ENCODE measurements around the gene GNA14.

GNA14 gene

DNA sequence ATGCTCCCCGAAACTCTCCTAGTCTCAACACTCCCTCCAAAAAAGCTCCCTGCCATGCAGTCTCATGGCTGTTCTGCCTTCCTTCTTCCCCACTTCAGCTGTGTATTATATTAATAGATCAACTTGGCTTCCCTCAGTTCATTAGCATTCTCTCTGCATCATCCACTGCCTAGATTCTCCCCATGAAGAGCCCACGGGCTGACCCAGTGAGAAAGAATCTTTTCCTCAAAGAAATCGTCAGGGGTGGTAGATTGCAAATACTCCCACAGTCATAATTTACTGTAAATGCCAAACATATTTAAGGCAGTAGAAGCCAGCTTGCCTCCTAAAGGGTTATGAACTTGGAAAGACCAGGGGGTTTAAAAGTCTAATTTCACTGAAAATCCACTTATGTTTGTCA is 33.5 kb downstream of the GNA14 start:
- Histone ChIP-seq H2AK5ac (ENCODE audit: low read length) (no peak overlapping the region), H3K9me3 (ENCODE audit: insufficient read depth, low read depth, low read length) (no peaks in the 10 kb centered on the region), H3K36me3 (ENCODE audit: control insufficient read depth in 1 of 2, insufficient read depth in 2 of 2, low read length in 2 of 2) (no peaks in the 10 kb centered on the region), H3K23ac (ENCODE audit: low read length) (no peak overlapping the region), H3K4me3 (ENCODE audit: low read depth, low read length) (no peak overlapping the region), H3K14ac (ENCODE audit: low read length) (no peak overlapping the region), H4K91ac (ENCODE audit: low read depth, low read length) (no peak overlapping the region), H3K27me3 (ENCODE audit: insufficient read depth, low read length) (no peaks in the 10 kb centered on the region), H4K8ac (ENCODE audit: low read depth, low read length) (no peak overlapping the region), H3K79me2 (ENCODE audit: control insufficient read depth, insufficient read depth, low read length, poor library complexity) (no peaks in the 10 kb centered on the region), H3K27ac (ENCODE audit: low read depth, low read length) (no peak overlapping the region), H4K12ac (ENCODE audit: low read depth, low read length) (no peak overlapping the region), H3K9ac (ENCODE audit: low read length) (no peak overlapping the region), H2BK120ac (ENCODE audit: insufficient read depth, low read length, poor library complexity) (no peak overlapping the region), H3K18ac (ENCODE audit: low read length) (no peak overlapping the region), H3K79me1 (ENCODE audit: low read length) (no peaks in the 10 kb centered on the region), H2BK12ac (ENCODE audit: low read length) (no peak overlapping the region), H2BK5ac (ENCODE audit: low read depth, low read length, poor library complexity) (no peak overlapping the region), H3K4me2 (ENCODE audit: low read length) (no peak overlapping the region), H3K4me1 (ENCODE audit: control insufficient read depth in 1 of 2, insufficient read depth in 2 of 2, low read length in 2 of 2) (no peaks in the 10 kb centered on the region), H3K4ac (ENCODE audit: low read depth, low read length) (no peak overlapping the region), H2AFZ (ENCODE audit: insufficient read depth, low read length, poor library complexity) (no peak overlapping the region)
- DNase-seq: no peak
- WGBS (ENCODE audit: extremely low coverage, insufficient coverage, insufficient read length): no CpG with 5 or more reads among the region's 3 CpGs

DNA sequence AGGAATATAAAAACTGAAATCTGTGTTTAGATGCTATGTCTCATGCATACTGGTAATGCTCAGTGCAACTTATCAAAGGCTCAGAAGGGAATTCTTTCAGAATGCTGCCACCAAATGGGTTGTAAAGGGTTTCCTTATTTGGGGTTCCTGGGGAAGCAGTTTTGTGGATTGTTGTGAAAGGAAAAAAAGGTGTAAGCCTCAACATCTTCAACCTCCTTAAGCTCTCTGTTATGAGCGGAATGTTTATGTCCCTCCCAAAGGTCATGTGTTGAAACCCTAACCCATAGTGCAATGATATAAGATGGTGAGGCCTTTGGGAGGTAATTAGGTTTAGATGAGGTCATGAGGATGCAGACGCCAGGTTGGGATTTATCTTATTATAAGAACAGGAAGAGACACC is 41.6 kb downstream of the GNA14 start:
- Histone ChIP-seq H3K9me3 (ENCODE audit: insufficient read depth, low read depth, low read length) (no peaks in the 10 kb centered on the region), H3K4me3 (ENCODE audit: low read depth, low read length) (no peak overlapping the region), H3K27ac (ENCODE audit: low read depth, low read length) (peak overlapping the region; percentile 51), H3K4me1 (ENCODE audit: control insufficient read depth in 1 of 2, insufficient read depth in 2 of 2, low read length in 2 of 2) (peaks cover 10 to 11% of the 10 kb centered on the region in 2 experiments), H3K23ac (ENCODE audit: low read length) (no peak overlapping the region), H3K79me1 (ENCODE audit: low read length) (peaks cover 17% of the 10 kb centered on the region), H3K4ac (ENCODE audit: low read depth, low read length) (peak overlapping the region; percentile 33), H4K8ac (ENCODE audit: low read depth, low read length) (no peak overlapping the region), H2AFZ (ENCODE audit: insufficient read depth, low read length, poor library complexity) (no peak overlapping the region), H2BK120ac (ENCODE audit: insufficient read depth, low read length, poor library complexity) (peak overlapping the region; percentile 20), H3K36me3 (ENCODE audit: control insufficient read depth in 1 of 2, insufficient read depth in 2 of 2, low read length in 2 of 2) (no peaks in the 10 kb centered on the region), H3K79me2 (ENCODE audit: control insufficient read depth, insufficient read depth, low read length, poor library complexity) (no peaks in the 10 kb centered on the region), H4K12ac (ENCODE audit: low read depth, low read length) (no peak overlapping the region), H3K14ac (ENCODE audit: low read length) (no peak overlapping the region), H3K9ac (ENCODE audit: low read length) (no peak overlapping the region), H2BK12ac (ENCODE audit: low read length) (peak overlapping the region; percentile 24), H3K18ac (ENCODE audit: low read length) (no peak overlapping the region), H2AK5ac (ENCODE audit: low read length) (peak overlapping the region; percentile 19), H3K27me3 (ENCODE audit: insufficient read depth, low read length) (no peaks in the 10 kb centered on the region), H2BK5ac (ENCODE audit: low read depth, low read length, poor library complexity) (peak overlapping the region; percentile 49), H3K4me2 (ENCODE audit: low read length) (no peak overlapping the region), H4K91ac (ENCODE audit: low read depth, low read length) (no peak overlapping the region)
- WGBS (ENCODE audit: extremely low coverage, insufficient coverage, insufficient read length): no CpG with 5 or more reads among the region's 2 CpGs
- DNase-seq: no peak

DNA sequence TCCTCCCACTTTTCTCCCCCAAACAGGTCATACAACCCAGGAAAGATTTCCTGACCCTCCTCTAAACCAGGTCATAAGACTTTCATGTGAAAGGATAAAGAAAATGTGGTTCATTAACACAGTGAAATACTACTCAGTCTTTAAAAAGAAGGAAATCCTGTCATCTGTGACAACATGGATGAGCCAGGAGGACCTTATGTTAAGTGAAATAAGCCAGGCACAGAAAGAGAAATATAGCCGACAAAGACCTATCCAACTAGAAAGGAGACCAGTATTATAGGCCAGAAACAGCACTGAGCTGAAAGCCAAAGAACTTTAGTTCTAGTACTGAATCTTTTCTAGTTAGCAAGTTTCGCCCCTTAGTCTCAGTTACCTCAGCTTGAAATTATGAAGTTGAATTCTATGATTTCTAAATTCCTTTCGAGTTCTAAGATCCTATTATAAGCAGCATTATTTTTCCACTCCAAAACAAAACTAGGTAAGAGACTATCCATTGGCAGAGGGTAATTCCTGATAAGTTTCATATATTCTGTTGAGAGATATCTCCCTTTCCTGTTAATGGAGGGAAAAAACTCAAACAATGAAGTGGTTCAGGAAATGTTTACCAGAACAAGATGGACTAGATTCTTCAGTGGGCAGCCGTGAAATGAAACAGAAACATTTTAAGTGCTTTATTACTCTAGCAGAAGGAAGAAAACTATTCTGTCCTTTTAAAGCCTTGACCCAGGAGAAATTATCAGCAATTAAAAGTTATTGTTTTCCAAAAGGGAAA is 42.5 kb downstream of the GNA14 start:
- H4K91ac ChIP-seq (ENCODE audit: low read depth, low read length): peak overlapping the region; percentile 93
- no peaks in the 10 kb centered on the region for H3K79me2 ChIP-seq (ENCODE audit: control insufficient read depth, insufficient read depth, low read length, poor library complexity)
- H3K9me3 ChIP-seq (ENCODE audit: insufficient read depth, low read depth, low read length): no peaks in the 10 kb centered on the region
- H2BK5ac ChIP-seq (ENCODE audit: low read depth, low read length, poor library complexity): peak overlapping the region; percentile 93
- WGBS (ENCODE audit: extremely low coverage, insufficient coverage, insufficient read length): no CpG with 5 or more reads among the region's 4 CpGs
- H2BK120ac ChIP-seq (ENCODE audit: insufficient read depth, low read length, poor library complexity): peak overlapping the region; percentile 98
- H3K36me3 ChIP-seq (ENCODE audit: control insufficient read depth in 1 of 2, insufficient read depth in 2 of 2, low read length in 2 of 2): no peaks in the 10 kb centered on the region
- H4K8ac ChIP-seq (ENCODE audit: low read depth, low read length): peak overlapping the region; percentile 57
- peak overlapping the region; percentile 25 for H2AFZ ChIP-seq (ENCODE audit: insufficient read depth, low read length, poor library complexity)
- peak overlapping the region; percentile 78 for H2BK12ac ChIP-seq (ENCODE audit: low read length)
- H3K4me2 ChIP-seq (ENCODE audit: low read length): no peak overlapping the region
- H4K12ac ChIP-seq (ENCODE audit: low read depth, low read length): no peak overlapping the region
- H3K9ac ChIP-seq (ENCODE audit: low read length): no peak overlapping the region
- H3K18ac ChIP-seq (ENCODE audit: low read length): peak overlapping the region; percentile 51
- peak overlapping the region; percentile 88 for H3K14ac ChIP-seq (ENCODE audit: low read length)
- peak overlapping the region; percentile 77 for H3K4ac ChIP-seq (ENCODE audit: low read depth, low read length)
- peaks cover 17% of the 10 kb centered on the region for H3K79me1 ChIP-seq (ENCODE audit: low read length)
- H3K27ac ChIP-seq (ENCODE audit: low read depth, low read length): peak overlapping the region; percentile 89
- H3K23ac ChIP-seq (ENCODE audit: low read length): no peak overlapping the region
- peak overlapping the region; percentile 95 for H2AK5ac ChIP-seq (ENCODE audit: low read length)
- peaks cover 10 to 11% of the 10 kb centered on the region in 2 experiments for H3K4me1 ChIP-seq (ENCODE audit: control insufficient read depth in 1 of 2, insufficient read depth in 2 of 2, low read length in 2 of 2)
- no peaks in the 10 kb centered on the region for H3K27me3 ChIP-seq (ENCODE audit: insufficient read depth, low read length)
- DNase-seq: peak; percentile 24 to 88
- H3K4me3 ChIP-seq (ENCODE audit: low read depth, low read length): no peak overlapping the region

DNA sequence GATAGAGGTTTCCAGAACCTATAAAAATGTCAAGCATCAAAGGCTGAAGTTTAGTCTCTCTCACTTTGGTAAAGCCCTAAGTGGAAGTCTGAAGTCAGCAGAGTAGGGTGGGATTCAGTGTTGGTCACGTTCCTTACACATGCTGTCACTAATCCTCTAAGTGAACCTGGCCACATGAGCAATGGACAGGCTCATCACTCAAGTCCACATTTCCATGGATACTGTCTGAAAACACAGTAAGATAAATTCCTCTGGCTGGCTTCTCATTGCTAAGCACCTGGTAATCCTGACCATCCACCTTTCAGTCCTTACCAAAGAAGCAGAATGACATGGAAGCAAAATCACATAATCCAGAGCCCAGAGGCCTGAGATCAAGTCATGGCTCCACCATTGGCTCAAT is 43.8 kb downstream of the GNA14 start:
- H3K79me1 ChIP-seq (ENCODE audit: low read length): peaks cover 17% of the 10 kb centered on the region
- no peak overlapping the region for H2BK120ac ChIP-seq (ENCODE audit: insufficient read depth, low read length, poor library complexity)
- H3K9me3 ChIP-seq (ENCODE audit: insufficient read depth, low read depth, low read length): no peaks in the 10 kb centered on the region
- peak overlapping the region; percentile 75 for H3K27ac ChIP-seq (ENCODE audit: low read depth, low read length)
- no peak overlapping the region for H3K4ac ChIP-seq (ENCODE audit: low read depth, low read length)
- no peak overlapping the region for H4K8ac ChIP-seq (ENCODE audit: low read depth, low read length)
- H3K14ac ChIP-seq (ENCODE audit: low read length): peak overlapping the region; percentile 72
- no peak overlapping the region for H3K4me3 ChIP-seq (ENCODE audit: low read depth, low read length)
- H2BK5ac ChIP-seq (ENCODE audit: low read depth, low read length, poor library complexity): peak overlapping the region; percentile 84
- H3K18ac ChIP-seq (ENCODE audit: low read length): no peak overlapping the region
- DNase-seq: peak; percentile 69 to 93
- no peak overlapping the region for H4K12ac ChIP-seq (ENCODE audit: low read depth, low read length)
- no CpG with 5 or more reads among the region's 1 CpG for WGBS (ENCODE audit: extremely low coverage, insufficient coverage, insufficient read length)
- peak overlapping the region; percentile 59 for H2AK5ac ChIP-seq (ENCODE audit: low read length)
- no peaks in the 10 kb centered on the region for H3K79me2 ChIP-seq (ENCODE audit: control insufficient read depth, insufficient read depth, low read length, poor library complexity)
- H3K36me3 ChIP-seq (ENCODE audit: control insufficient read depth in 1 of 2, insufficient read depth in 2 of 2, low read length in 2 of 2): no peaks in the 10 kb centered on the region
- H3K27me3 ChIP-seq (ENCODE audit: insufficient read depth, low read length): no peaks in the 10 kb centered on the region
- no peak overlapping the region for H2AFZ ChIP-seq (ENCODE audit: insufficient read depth, low read length, poor library complexity)
- peak overlapping the region; percentile 86 for H4K91ac ChIP-seq (ENCODE audit: low read depth, low read length)
- H2BK12ac ChIP-seq (ENCODE audit: low read length): peak overlapping the region; percentile 55
- peaks cover 10 to 11% of the 10 kb centered on the region in 2 experiments for H3K4me1 ChIP-seq (ENCODE audit: control insufficient read depth in 1 of 2, insufficient read depth in 2 of 2, low read length in 2 of 2)
- H3K4me2 ChIP-seq (ENCODE audit: low read length): no peak overlapping the region
- H3K23ac ChIP-seq (ENCODE audit: low read length): no peak overlapping the region
- H3K9ac ChIP-seq (ENCODE audit: low read length): no peak overlapping the region

Data from trophoblast cell (in vitro differentiated cells and primary cell).